ENCODE results near the gene MAPK1.
"Not testable (repeated sequence)": the region's sequence is repeated elsewhere in the genome, so short reads cannot be mapped to it uniquely, and the experiment has no call there.

Gene MAPK1

DNA sequence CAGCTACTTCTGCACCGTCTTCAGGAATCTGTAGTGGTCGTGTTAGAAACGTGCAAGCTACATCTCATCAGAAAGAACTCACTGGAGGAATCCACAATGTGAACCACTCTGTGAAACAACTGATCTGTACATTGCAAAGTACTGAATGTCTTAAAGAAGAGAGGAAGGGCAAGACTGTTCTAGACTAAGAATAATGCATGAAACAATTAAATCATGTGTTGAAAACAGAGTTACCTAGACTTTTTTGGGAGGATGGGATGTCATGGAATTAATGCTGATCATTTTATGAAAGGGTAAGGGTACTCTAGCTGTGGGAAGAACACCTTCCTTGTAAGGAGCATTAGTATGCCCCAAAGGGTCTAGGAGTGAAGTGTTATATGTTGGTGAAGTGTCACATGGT lies 71.2 kb downstream of the MAPK1 start:
- in situ Hi-C loops (cut with HindIII; ENCODE audit: low sequenced_read_pairs): no loop called here

DNA sequence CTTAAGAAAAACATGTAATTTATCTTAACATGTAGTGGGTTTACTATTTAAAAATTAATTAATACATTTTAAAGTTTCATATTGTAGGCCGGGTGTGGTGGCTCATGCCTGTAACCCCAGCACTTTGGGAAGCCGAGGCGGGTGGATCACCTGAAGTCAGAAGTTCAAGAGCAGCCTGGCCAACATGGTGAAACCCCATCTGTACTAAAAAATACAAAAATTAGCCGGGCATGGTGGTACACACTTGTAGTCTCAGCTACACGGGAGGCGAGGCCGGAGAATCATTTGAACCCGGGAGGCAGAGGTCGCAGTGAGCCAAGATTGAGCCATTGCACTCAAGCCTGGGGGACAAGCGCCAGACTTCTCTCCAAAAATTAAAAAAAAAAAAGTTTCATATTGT lies 73.7 kb downstream of the MAPK1 start:
- in situ Hi-C loops (cut with HindIII; ENCODE audit: low sequenced_read_pairs): not testable (repeated sequence)

DNA sequence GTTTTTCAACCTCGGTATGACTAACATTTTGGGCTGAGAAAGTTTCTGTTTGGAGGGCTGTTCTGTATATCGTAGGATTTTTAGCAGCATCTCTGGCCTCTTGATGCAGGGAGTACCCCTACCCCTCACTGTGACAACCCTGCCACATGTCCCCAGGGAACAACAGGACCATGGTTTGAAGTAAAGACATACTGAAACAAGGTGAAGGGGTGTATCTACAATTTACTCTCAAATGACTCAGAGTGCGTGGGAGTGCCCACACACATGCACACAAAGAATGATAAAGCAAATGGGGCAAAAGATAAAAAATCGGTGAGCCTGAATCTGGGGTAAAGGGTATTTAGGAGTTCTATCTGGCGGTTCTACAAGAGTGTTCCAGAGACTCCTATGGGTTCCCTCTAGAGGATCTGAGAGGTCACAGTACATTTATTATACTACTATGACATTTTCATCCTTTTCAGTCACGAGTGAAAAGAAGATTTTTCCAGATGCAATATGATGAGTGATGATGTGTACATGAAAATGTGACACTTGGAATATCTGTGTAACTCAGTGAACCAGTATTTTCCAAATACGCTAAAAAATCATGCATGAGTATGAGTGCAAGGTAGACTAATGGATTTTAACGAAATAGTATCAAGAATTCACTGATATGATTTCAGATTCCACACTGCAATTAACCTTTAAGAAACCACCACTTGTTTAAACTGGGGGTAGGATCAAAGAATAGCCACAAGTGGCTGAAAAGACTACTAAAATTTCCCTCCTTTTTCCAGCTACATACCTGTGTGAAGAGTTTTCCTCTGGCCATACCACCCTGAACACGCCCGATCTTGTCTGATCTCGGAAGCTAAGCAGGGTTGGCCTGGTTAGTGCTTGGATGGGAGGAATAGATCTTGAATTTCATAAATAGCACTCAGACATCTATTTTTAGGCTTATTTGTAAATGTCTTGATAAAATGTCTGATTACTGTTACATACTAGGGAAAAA lies 75.5 kb downstream of the MAPK1 start:
- in situ Hi-C loops (cut with HindIII; ENCODE audit: low sequenced_read_pairs): no loop called here

DNA sequence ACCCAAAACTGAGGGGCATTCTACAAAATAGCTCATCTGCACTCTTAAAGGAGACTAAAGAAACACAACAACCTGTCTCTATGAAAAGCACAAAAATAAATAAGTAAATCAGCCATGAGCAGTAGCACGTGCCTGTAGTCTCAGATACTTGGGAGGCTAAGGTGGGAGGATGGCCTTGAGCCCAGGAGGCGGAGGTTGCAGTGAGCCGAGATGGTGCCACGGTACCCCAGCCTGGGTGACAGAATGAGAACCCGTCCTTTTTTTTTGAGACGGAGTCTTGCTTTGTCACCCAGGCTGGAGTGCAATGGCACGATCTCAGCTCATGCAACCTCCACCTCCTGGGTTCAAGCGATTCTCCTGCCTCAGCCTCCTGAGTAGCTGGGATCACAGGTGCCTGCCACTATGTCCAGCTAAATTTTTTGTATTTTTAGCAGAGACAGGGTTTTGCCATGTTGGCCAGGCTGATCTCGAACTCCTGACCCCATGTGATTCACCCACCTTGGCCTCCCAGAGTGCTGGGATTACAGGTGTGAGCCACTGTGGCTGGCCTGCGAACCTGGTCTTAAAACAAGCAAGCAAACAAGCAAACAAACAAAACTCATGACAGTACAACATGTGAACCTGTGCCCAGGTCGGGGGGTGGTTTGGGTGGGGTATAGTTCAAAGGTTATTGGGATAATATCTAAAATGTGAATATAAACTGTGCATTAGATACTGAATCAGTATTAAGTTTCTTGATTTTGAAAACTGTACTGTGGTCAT lies 76.4 kb downstream of the MAPK1 start:
- in situ Hi-C loops (cut with HindIII; ENCODE audit: low sequenced_read_pairs): not testable (repeated sequence)

DNA sequence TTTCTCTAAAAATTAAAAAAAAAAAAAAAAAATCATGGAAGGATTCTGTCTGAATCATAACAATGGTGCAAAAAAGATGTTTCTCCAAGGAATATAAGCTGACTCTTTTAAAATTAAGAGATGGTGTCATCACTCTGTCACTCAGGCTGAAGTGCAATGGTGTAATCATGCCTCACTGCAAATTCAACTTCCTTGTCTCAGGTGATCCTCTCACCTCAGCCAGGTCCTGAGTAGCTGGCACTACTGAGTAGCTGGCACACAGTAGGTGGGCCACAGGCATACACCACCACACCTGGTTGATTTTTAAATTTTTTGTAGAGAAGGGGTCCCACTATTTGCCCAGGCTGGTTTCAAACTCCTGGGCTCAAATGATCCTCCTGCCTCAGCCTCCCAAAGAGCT lies 77.1 kb downstream of the MAPK1 start:
- in situ Hi-C loops (cut with HindIII; ENCODE audit: low sequenced_read_pairs): no loop called here

DNA sequence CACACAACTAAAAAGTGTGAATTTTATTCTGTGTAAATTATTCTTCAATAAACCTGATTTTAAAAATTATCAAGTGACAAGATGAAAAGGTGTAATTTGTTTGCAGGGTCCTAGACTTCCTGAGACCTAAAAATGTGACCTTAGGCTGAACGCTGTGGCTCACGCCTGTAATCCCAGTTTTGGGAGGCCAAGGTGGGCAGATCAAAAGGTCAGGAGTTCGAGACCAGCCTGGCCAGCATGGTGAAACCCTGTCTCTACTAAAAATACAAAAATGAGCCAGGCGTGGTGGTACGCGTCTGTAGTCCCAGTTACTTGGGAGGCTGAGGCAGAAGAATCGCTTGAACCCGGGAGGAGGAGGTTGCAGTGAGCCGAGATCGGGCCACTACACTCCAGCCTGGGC lies 79.9 kb downstream of the MAPK1 start:
- in situ Hi-C loops (cut with HindIII; ENCODE audit: low sequenced_read_pairs): not testable (repeated sequence)

DNA sequence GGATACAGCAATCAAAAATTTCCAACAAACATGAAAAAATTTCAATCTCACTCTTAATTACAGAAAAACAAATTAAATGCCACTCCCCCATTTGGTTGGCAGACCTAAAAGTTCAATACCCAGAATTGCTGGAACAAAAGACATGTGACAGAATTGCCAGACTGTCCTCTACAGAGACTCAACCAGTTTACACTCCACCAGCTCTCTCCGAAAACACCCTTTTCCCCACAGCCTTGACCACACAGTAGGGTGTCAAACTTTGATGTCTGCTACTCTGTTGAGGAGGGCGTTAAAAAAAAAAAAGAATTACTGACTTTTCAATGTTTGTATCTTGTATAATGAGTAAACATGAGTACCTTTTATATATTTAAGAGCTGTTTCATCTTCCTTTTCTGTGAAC lies 87.2 kb downstream of the MAPK1 start:
- in situ Hi-C loops (cut with HindIII; ENCODE audit: low sequenced_read_pairs): no loop called here

DNA sequence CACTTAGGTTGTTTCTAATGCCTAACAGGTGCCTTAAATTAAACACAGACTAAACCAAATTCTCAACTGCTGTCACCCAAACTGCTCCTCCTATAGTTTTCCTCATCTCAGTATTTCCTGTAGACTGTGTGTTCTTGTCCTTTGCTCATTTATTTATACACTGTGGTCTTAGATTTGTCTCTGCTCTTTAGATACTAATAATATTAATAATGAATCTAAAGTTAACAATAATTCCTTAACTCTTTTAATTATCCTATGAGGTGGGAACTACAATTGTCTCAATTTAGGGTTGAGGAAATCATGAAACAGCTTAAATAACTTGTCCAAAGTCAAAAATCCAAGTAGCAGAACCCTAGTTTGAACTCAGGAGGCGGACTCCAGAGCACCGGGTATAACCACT lies 88.0 kb downstream of the MAPK1 start:
- in situ Hi-C loops (cut with HindIII; ENCODE audit: low sequenced_read_pairs): loop anchor here (10.0 kb wide), 1 partner anchor 75 kb away; no protein-coding TSS in a partner anchor

DNA sequence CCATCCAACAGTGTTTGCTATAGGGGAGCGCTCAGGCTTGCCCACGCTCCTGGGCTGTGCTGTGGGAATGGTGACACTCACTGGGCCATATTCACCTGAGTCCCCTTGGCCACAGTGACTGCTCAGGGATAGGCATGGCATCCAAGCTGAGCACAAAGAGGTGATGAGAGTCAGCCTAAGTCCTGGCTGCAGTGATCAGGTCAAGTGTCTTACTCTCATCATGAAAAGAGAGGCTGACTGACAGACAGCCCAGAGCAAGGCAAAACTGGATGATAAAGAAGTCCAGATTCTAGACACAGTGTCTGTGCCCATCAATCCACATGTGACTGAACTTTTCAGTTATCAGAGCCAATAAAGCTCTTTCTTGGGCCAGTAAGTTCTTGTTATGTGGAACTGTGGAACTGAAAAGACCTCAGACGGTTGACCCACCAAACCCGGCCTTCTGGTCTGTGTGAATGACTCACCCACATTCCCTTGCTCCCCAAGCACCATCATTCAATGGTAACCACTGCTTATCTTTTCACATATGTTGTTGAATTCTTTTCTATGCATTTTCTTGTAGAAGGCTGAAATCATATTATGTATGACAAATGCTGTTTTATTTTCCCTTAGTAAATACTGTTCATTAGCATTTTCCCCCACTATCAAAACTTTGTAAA lies 88.6 kb downstream of the MAPK1 start:
- in situ Hi-C loops (cut with HindIII; ENCODE audit: low sequenced_read_pairs): loop anchor here (10.0 kb wide), 1 partner anchor 76 kb away; no protein-coding TSS in a partner anchor

DNA sequence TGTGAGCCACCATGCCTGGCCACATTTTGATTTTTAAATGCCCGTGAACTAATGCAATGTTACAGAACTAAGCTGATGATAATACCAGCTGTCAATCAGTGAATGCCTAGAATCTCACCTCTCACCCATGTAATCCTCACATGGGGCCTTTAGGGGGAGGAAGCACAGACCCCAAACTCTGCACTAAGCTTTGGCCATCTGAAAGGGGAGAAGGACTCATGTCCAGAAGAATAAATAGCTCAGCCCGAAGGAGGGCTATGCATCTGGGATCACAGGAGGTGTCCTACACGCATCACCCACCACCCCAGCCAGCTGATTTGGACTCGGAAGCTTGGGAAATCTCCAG lies 95.8 kb downstream of the MAPK1 start:
- in situ Hi-C loops (cut with HindIII; ENCODE audit: low sequenced_read_pairs): loop anchor here (10.0 kb wide), 1 partner anchor 83 kb away; no protein-coding TSS in a partner anchor

DNA sequence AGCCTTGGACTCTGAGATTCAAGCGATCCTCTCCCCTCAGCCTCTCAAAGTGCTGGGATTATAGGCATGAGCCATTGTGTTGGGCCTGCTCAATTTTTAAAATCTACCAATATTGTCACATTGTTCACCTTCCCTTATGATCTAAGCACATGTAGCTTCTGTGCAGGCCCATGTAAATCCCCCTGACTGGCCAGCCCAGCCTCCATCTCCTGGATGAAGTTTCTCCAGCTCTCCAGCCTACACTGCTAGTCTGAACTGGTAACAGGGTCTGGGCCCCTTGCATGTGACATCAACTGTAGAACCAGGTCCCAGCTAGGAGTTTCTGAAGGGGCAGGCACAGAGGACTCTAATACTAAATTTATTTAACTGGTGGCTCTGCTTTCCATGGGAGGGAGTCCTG lies 99.0 kb downstream of the MAPK1 start:
- in situ Hi-C loops (cut with HindIII; ENCODE audit: low sequenced_read_pairs): no loop called here

DNA sequence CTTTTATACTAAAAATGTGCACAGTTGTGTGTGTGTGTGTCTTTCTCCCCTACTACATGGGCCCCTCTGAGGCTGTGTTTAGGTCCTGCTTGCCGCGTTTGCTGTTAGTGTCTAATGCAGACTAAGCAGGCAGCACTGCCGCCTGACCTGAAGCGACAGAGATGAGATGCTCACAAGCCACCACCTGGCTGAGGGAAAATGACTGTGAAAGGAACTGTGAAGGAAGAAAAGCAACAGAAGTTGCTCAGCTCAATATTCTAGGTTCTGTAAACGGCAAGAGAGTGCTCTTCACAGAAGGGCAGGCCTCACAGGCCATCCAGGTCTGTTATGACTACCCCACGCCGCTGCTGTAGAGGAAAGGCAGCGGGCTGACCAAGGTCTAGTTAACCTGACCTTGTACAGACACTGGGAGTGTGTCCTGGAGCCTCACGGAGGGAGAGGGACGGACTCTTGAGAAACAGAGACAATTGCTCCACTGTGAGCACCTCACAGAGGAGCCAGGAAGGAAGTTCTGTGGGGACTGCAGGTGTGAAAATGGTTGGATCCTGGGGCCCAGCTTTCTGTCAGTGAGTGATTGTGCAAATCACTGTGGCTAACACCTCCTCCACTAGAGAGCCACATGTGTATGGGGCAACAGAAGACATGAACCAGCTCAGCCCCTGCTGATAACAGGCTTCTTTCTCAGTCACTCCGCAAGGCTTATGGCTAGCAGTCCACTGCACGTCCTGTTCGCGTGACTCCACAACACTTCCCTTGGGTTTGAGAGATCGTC lies 100.6 kb downstream of the MAPK1 start:
- in situ Hi-C loops (cut with HindIII; ENCODE audit: low sequenced_read_pairs): no loop called here

DNA sequence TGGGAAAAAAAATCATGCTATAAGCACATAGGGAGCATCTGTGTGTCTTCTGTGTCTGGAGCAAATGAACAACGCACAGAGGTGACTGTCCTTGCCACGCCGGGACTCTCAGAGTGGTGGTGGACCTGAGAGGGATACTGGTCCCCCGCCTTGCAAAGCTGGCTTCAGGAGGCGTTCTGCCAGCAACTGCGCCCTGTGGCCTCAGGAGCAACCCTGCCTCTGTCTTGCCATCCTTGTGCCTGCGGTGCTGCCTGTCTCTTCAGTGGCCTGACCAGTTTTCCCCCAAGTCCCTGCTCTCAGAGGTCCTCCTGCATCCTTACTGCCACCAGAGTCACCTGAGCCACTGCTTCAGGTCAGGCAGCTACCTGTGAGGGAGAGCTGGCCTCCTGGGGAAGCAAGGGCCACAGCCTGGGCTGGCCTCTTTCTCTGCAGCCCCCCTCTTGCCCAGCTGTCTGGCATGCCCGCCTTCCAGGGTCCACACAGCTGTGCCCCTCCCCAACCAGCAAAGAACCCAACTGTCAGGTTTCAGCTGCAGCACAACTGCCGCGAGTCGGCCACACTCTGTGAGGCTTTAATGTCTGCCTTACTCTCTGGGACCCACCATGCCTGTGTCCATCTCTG lies 101.4 kb downstream of the MAPK1 start:
- in situ Hi-C loops (cut with HindIII; ENCODE audit: low sequenced_read_pairs): no loop called here

DNA sequence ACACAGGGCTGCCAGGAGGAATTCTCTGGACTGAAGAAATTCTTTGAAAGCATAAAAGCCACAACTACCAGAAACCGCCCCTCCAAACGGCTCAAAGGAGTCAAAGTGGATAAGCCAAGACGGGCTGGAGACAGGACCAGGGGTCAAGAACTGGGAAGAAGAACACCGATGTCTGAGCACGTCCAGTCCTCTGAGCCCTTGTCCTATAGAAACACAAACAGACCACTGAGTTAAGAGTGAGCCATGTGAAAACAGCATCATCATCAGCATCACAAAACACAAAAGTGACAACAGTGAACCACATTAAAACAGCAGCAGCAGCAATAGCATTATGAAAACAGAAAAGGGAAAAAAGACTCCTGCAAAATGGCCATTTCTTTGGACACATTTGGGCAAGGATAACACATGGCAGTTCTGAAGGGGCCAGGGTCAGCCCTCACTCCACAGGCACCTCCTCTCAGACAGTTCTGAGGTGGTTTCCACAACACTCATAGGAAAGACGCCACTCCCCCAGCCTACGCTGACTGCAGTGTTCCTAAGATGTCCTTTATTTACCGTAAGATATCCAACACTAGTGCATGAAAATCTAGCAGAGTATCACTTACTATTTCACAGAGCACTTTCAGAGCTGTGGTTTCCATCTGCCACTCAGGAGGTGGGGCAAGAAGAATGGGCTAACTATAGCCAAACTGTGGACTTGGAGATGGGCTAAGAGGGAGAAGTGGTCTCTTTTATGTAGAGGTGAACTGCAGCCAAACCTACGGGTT lies 103.2 kb downstream of the MAPK1 start:
- in situ Hi-C loops (cut with HindIII; ENCODE audit: low sequenced_read_pairs): loop anchor here (5.0 kb wide), 2 partner anchors 48 to 52 kb away; no protein-coding TSS in a partner anchor

DNA sequence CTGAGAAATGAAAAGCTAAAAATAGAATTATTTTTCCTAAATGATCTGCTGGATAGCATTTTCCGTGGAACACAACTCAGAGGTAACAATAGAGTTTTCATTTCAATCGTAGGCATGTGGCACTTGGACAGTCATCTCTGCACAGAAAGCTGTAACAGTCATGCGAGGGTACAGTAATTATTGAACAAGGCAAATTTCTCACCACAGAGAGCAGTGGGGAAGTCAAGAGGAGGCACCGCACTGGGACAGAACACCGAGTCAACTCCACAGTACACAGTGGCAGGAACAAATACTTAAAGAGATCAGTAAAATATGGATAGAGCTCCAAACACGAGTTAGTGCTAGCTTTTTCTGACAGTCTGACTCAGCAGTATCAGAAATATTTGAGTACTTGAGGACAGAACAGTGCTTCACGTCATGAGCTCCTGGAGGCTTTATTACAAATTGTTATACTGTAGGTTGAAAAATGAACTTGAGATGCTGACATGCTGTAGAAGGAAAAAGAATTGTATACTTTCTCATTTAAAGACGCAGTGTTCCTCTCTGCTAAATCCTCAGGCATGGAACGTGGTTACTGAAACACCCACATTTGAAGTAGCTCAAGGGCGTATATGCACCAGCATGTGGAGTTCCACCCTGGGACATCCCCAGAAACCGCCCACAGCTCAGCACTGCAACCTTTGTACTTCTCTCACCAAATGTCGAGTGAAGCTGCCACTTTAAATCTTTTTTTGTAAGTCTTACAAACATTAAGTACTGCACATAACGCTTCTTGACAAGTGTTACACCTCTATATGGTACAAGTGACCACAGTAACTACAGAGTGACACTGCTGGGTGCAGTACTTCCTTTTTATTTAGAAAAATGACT lies 104.5 kb downstream of the MAPK1 start:
- in situ Hi-C loops (cut with HindIII; ENCODE audit: low sequenced_read_pairs): loop anchor here (5.0 kb wide), 2 partner anchors 49 to 51 kb away; no protein-coding TSS in a partner anchor

DNA sequence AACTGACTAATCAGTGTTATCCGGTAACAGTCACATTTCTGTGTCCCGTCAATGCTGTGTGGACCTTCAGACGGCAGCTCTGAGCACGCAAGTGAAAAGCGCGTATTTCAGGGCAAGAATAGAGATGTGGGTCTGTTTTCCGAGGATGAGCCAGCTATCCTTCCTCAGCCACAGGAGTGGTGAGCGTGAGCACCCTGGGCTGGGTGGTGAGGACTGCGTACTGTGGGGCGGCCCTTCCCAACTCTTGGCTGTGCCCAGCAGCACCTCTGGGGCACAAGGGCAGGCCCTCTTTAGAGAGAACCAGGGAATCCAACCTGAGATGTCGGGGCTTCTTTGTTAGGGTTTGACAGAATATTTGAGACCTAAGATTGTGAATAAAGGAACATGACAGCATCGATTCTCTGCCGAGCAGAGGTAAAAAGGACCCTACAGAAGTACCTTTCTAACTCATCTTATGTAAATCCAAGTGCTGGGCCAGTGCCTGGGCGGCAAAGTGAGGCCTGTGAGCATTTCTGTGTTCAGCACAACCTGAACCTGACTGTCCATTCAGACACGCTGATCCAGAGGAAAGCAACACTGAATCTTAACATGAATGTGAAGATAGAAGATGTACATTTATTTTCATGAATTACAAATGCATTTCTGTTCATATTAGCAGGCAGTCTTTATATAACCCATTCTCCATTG lies 105.3 kb downstream of the MAPK1 start:
- in situ Hi-C loops (cut with HindIII; ENCODE audit: low sequenced_read_pairs): loop anchor here (5.0 kb wide), 2 partner anchors 50 kb away; no protein-coding TSS in a partner anchor

DNA sequence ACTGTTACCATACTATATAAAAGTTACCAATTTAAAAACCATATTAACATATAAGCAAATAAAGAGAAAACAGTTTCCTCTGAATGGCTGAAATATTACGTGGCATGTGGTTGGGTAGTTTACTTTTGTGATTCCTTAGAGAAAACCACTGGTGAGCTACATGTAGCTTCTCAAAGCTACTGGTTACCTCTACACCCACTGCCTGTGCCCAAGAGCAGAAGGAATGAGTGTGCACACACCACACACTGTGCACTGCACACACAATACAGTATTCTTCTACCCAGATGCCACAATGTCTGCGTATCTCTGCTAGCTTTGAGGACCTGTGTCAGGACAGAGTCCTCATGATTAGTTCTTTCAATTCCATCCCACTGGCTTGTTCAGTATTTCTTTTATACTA lies 106.4 kb downstream of the MAPK1 start:
- in situ Hi-C loops (cut with HindIII; ENCODE audit: low sequenced_read_pairs): loop anchor here (5.0 kb wide), 2 partner anchors 49 to 51 kb away; no protein-coding TSS in a partner anchor

Data from endothelial cell of hepatic sinusoid (primary cell).